8988T (cell line): Measurements from ENCODE around the gene ITIH1.

ENCODE experiments used
- DNase-seq: peaks from one replicate; pipeline ENCODE4 v3.0.0; 2011

The ITIH1 gene

DNA sequence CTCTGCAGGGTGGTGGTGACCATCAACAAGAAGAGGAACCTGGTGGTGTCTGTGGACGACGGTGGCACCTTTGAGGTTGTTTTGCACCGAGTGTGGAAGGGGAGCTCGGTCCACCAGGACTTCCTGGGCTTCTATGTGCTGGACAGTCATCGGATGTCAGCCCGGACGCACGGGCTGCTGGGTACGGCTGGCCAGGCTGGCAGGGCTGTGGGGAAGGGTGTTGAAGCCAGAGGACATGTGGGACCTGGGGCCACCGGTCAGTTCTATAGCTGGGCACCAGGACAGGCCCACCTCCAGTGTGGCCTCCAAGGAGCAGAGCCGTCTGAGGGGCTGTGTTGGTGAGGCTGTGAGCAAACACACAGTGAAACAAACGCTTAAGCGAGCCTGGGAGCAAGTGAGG, 13.3 kb downstream of the ITIH1 start:
- DNase-seq: no peak

DNA sequence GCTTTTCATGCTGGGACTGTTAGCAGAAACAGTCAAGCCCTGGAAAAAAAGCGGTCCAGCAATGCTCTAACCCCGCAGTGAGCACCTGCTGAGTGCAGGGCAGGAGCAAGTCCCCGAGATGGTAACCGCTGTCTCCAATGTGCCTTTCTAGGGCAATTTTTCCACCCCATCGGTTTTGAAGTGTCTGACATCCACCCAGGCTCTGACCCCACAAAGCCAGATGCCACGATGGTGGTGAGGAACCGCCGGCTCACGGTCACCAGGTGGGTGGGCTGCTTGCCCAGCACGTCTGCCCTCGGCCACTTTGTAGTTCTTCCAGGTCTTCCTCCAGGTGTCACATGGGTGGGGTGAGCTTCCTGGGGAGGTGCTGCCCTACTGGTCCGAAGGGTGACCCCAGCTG, 14.0 kb downstream of the ITIH1 start:
- DNase-seq: no peak

DNA sequence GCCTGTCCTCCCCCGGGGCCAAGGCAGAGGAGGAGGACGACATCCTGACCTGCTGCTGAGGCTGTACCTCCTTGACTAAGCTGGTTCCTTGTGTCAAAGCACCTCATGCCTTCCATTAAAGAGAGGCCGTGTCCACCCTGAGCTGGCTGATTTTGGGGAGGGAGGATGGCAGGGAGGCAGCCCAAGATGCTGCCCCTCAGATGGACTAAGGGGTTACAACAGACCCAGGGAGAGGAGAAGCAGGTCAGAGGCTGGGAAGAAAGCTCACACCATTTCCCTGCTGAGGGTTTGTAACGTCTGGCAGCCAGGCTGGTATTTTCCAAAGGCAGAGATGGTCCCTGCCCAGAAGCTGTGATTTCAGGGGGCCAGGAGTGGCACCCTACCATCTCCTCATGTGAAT, 14.5 kb downstream of the ITIH1 start:
- no peak for DNase-seq

DNA sequence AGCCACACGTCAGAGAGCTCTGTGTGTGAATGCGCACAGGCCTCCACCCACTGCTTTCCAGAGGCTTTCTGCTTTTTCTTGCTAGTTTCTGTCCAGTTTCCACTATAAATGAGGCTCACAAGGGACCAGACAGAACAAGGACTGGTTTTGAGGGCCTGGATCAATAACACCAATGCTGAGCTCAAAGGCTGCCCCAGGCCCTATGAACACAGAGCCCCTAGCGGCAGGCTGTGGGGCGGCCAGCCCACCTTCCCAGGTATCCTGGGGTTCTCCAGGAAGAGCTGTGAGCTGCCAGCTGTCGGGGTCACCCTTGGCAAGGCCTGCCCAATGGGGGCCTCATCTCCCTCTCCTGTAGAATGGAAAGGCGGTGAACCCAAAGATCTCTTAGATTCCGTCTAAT, 15.0 kb downstream of the ITIH1 start:
- peak; percentile 79 for DNase-seq

DNA sequence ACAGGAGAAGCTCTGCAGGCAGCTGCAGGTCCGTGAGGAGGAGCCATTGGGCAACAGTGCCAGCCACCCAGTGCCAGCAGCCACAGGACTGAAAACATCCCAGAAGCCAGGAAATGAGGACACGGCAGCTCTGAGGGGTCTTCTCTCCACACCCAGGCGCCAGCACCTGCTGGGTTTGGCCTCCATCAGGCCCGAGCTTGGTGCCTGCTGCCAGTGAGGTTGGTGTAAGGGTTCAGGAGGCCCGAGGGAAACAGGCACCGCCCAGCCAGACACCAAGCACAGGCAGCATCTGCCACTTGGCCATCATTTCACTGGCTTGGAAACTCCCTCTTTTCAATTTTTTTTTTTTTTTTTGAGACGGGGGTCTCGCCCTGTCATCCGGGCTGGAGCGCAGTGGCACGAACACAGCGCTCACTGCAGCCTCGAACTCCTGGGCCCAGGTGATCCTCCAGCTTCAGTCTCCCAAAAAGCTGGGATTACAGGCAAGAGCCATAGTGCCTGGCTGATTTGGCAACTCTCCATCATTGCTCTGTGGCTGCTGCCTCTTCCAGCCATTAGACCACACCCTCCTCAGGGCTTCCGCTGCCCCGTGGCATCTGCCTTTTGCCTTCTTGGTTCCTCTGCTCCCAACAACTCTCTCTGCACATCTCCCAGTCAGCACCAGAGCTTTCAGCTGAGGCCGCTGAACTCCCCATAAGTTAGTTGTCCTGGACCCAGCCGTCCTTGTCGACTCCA, 15.7 kb downstream of the ITIH1 start:
- DNase-seq: no peak

DNA sequence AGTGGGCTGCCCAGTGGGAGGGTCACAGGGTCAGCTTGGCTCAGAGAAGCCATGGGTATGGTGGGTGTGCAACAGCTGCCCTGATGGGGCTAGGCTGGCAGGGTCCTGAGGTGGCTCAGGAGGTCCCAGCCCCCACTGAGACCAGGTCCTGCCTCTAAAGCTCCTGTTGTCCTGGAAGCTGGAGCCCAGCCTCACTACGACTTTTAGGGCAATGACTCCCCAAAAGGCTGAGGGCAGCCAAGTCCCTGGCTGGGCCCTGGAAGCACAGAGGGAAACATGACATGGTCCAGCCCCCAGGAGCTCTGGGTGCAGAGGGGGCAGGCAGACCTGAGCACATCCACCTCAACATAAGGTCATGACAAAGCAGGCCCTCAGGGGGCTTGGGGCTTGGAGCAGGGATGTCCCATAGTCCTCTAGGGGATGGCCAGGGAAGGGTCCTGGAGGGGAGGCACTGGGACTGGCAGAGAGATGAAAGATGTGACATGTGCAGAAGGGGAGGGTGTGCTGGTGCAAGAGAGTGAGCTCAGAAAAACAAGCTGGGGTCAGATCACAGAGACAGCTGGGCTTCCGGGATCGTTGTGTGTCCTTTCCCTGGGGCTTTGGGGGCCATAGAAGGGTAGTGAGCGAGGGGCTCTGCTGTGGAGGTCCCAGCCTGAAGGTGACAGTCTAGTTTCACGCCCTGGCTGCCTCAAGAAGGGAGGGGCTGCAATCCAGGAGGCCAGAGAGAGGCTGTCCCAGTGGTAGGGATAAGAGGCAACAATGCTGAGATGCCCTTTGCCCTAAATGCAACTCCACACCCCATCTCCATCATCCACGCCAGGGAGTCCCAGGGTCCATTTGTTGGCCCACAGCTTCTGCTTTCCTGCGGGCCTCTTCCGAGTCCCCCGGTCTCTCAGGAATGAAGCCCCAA, 16.6 kb downstream of the ITIH1 start:
- no peak for DNase-seq

DNA sequence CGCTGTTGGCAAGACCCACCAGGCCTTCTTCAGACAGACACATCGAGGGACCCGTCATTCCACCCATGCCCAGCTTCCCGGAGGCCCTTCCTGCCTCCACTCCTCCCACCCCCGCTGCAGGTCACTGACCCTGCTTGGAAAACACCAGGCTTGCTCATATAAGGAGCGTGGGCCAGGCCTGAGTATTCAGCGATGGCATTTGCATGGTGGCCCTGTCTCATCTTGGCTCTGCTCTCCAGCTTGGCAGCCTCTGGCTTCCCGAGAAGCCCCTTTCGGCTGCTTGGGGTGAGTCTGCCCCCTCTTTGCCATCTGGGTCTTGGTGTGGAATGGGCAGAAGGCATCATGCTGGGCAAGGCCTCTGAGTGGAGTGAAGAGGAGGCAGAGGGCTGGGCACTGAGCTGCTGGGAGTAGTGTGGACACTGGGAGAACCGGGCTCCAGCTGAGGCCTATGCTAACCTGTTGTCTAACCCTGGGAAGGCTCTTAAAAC, 17.3 kb downstream of the ITIH1 start, which contains the start of gene ITIH3:
TSS of gene ITIH3 (plus strand) at position 185 of the 488 bp plus-strand sequence. CDS start at position 193, 8 bp downstream.
- DNase-seq: no peak

DNA sequence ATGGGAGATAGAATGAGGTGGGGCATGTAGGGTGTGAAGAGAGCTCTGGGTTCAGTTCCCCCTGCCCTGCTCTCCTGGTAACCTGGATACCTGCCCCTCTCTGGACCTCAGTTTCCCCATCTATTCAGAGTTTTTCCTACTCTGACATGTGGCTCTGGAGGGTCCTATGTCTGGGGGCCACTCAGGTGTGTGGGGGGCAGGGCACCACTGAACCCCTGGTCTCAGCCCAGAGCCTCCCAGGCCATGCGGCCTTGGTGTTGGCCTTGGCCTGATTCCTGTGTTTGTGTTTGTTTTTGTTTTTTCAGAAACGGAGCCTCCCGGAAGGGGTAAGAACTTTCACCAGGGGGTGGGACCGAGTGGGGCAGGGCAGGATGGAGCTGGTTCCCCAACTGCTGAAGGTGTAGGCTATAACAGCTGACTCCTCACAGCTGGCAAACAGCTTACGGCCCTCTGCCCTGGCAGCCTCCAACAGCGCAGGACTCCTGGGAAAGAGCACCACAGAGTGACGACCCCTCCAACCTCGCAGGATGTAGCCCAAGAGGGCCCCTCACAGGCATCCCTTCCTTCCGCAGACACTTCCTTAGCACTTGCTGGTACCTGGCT, 18.0 kb downstream of the ITIH1 start:
- no peak for DNase-seq

DNA sequence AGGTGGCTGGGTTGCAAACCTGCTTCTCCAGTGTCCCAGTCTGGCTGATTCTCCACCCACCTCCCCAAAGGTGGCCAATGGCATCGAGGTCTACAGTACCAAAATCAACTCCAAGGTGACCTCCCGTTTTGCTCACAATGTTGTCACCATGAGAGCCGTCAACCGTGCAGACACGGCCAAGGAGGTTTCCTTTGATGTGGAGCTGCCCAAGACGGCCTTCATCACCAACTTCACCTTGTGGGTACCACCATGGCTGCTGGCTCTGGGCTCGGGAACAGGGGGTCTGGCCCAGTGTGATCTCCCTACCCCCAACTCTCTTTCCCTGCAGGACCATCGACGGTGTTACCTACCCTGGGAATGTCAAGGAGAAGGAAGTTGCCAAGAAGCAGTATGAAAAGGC, 19.0 kb downstream of the ITIH1 start:
- DNase-seq: no peak

DNA sequence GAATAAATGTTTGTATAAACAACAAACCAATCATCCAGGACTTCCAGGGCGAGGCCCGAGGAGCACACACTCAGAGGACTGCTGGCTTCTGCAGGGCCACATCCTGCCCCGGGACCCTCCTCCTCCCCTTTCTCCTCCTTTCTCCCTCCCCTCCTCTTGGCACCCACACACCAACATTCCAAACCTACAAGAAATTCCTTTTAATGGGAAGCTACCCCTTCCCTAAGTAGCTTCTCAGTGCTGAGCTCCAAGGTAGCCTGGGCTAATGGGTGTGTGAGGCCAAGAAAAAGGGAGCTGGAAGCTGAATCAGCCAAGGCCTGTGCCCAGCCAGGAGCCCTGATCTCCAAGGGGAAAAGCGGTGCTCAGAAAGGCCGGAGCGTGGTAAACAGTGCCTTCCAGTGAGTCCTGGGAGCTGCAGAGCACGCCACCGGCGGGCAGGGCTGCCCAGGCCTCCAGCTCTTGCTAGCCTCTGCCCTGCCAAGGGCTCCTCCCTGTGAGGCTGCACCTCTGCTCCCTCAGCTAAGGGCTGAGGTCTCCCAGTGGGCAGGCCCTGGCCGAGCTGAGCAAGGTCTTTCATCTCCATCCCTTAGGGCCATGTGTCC, 21.1 kb downstream of the ITIH1 start:
- DNase-seq: no peak

DNA sequence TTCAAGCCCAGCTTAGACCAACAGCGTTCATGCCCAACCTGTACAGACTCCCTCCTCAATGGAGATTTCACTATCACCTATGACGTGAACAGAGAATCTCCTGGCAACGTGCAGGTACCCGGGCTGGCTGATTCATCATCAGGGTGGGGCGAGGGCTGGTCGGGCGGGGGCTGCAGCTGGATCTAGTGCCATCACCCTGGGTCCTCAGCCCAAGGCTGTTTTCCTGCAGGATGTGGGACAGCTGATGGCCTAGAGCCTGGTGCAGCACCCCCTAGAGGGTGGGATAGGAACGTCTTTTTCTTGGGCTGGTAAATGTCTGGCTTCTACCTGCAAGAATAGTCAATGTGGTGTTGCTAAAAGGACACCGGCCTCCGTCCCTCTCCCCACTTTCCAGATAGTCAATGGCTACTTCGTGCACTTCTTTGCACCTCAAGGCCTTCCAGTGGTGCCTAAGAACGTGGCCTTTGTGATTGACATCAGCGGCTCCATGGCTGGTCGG, 21.6 kb downstream of the ITIH1 start:
- peak; percentile 90 for DNase-seq

DNA sequence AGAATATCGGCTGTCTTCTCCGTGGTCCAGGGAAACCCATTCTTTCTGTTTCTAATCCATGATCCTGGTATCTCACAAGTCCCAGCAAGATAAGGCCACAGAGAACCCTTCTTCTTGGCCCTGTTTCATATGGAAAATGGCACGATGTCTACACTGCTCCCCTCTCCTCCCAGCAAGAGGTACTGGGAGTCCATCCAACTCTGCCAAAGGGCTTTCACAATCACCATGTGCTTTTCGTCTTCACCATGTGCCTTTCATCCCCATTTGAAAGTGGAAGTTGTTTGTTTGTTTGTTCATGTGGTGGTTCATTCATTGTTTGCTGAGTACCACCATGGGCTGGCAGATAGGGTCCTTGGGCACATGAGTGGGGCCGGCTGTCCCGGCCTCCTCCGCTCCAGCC, 22.7 kb downstream of the ITIH1 start:
- DNase-seq: no peak

DNA sequence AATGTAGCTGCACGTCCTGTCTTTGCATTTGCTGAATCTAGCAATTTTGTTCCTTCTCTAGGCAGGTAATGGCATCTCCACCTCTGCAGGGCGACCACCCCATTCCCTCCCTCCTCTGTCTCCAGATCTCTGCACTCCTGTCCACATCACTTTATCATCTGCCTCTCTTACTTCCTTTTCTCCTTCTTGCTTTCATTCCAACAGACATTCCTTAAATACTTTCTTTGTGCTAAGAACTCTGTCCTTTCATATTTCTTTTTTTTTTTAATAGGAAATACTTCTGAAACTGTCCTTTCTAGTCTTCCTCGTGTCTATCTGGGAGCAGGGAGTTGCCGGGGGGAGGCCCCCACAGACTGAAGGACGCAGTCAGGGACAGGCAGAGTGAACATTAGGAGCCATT, 24.4 kb downstream of the ITIH1 start:
- DNase-seq: no peak

DNA sequence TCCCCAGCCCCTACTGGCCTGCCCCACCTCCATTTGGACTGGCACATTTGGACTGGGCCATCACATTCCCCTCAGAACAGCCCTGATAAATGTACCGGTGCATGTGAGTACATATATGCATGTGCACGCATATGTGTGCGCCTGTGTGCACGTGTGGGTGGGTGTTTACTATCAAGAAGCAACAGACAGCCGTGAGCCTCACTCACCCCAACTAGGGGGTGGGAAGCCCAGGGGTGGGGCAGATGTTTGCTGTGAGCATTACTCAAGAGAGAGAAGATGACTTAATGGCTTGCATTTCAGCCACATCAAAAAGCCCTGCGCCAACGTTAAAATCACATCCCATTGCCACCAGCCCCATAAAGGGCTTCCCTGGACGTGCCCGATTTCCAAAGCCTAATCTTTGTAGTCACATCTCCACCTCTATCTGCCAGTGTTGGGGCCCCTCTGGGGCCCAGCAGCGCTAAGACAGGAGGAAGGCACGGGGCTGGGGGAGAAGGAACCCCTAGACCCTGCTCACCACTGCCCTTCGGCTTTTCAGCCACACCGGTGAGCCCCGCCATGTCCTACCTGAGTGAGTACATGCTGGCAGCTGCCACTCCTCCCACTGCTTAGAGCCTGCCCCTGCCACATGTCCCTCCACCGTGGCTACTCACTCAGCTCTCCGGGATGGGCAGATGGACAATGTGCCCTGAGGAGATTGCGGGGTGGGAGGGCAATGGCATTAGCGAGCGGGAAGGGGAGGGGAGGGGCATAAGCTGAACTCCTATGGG, 28.1 kb downstream of the ITIH1 start:
- DNase-seq: no peak

DNA sequence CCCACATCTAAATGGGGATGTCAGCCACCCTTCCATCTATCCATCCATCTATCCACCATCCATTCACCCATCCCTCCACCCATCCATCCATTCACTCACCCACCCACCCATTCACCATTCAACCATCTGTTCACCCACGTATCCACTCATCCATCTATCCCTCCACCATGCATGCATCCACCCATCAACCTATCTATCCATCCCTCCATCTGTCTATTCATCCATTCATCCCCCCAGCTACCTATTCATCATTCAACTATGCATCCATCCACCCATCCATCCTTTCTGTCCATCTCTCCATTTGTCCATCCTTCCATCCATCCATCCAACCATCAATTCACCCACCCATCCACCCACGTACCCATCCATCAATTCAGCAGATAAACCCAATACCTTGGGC, 31.8 kb downstream of the ITIH1 start:
- no peak for DNase-seq

DNA sequence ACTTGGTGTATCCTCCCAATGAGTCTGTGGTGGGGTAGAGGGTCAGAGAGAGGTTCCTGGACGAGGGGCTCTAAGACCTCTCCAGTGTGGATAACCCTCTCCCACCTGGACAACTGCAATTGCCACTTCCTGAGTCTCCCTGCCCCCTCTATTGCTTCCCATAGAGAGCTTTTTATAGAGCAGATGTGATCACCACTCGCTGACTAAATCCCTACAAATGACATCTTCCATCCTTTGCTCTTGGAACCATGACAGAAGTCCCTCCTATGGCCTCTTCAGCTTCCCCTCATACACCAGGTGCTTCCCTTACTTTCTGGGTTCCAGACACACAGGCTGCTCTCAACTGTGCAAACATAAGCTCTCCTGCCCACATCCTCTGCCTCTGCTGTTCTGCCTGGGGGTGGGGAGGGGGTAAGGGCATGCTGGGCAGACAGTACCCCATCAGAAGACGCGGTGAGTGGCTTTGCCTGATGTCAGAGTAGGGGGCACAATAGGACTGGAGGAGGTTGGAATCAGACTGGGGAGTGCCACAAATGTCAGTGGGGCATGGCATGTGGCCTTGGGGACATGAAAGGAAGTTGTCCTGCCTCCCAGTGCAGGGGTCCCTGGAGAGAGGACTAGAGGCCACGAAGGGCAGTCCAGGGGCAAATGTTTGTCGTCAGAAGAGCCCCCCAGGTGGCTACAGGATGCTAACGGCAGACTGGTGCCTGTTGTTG, 32.4 kb downstream of the ITIH1 start:
- DNase-seq: no peak

DNA sequence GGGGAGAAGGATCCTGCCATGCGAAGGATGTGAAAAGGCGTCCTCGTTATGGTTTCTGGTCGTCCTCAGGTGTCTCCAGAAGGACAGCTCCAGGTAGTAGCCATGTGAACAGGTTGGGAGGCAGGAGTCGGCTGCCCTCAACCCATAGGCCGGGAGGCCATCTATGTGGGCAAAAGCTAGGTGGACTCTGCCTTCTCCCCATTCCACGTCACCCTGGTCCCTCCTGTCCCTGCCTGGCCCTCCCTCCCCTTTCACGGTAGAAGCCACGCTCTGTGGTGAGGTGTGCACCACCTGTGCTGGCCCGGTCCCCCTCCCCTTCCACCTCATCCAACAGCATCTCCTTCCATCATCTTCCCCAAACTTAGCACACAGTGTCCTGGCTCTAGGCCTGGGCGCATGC, 33.5 kb downstream of the ITIH1 start:
- DNase-seq: no peak

DNA sequence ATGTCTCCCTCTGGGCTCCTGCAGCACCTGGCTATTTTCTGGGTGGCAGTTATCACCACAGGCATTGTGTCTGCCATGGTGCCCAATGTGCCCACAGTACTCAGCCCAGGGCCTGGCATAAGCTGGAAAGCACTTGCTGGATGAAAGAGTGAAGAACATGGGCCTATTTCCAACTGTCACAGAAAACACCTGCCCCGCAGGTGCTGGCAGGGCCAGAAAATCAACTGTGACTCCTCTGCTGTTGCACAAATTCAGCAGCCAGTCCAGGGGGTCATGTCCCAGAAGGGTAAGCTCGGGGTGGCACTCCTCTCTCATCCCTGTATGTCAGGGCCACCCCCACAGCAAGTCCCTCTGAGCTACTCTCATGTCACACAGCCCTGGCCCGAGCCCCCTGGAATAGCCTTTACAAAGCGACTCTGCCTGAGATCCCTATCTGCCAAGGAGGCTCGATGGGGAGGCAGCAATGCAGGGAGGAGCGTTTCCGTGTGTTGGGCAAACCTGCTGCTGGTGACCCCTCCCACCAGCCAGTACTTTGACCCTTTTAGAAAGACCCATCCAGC, 34.1 kb downstream of the ITIH1 start:
- no peak for DNase-seq

DNA sequence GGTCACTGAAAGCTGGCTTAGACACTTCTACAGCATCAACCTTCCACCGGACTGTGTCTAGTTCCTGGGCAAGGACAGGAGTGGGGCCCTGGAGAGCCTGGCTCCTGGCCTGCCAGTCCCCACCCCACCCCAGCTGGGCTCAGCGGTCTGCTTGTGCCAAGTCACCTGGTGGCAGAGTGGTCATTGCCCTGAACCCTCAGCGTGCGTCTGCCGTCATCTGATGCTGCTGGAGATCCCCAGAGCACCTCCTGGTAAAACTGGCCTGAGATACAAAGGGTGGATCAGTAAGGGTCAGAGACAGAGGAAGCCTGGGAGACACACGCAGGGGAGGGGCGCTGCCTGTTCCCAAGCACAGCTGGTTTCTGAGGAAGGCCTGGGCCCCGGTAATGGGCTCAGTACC, 36.4 kb downstream of the ITIH1 start:
- DNase-seq: no peak

DNA sequence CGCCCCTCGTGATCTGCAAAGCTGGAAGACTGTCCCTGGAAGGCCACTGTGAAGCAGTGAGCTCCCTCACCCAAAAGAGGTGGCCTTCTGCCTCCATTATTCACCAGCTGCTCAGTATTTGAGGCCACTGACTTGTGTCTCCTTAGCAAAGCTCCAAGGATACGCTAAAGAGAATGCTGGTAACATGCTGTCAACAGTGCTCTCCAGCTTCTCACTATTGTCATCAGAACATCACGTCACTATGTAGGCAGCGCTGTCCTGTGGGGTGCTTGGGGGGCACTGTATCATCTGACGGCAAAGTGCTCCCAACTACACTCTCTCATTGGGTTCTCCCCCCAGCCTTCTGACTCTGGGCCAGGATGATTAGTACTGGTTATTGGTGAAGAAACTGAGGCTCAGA, 38.8 kb downstream of the ITIH1 start:
- DNase-seq: no peak

DNA sequence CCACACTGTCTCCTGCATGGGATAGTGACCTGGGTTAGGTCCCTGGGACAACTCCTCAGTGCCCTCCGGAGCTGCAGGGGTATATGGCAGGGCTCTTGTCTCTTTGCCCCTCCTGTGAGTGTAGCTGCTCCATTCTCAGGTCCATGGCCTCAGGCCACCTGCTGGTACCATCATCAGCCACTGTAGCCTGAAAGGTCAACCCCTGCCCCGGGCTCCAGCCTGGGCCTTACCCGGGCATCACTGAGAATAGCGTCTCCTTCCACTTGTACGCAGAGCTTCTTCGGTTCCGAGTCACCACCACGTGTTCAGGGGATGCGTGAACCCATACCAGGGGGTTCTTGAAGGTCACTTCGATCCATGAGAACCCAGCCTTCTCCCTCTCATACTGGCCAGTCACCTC, 39.3 kb downstream of the ITIH1 start:
- no peak for DNase-seq
